Thymus (tissue), 11 donors: ENCODE data around the gene PTGR2. TPM values are rescaled to one million over a fixed set of nuclear protein-coding genes. Genes with fewer than 3 reads are reported as not detected.
"Not testable (repeated sequence)": the region's sequence is repeated elsewhere in the genome, so short reads cannot be mapped to it uniquely, and the experiment has no call there.

Experiments used
- DNase-seq, 9 donors: peaks; one replicate each; pipeline ENCODE4 v3.0.0-alpha.2; 2013; ENCODE audit warnings: low spot score in 9 of 9, low read depth in 6 of 9, missing footprints in 1 of 9
- H3K27ac ChIP-seq, 2 donors: one replicate each; pipeline ENCODE4 v1.5.1; 2013; ENCODE audit warnings: control low read depth in 1 of 2, low read depth in 1 of 2, low read length in 1 of 2, mild to moderate bottlenecking in 1 of 2, moderate library complexity in 1 of 2
- H3K27me3 ChIP-seq, 2 donors: one replicate each; pipeline ENCODE4 v1.5.1; 2013; ENCODE audit warnings: low read length in 1 of 2; ENCODE audit not compliant: control insufficient read depth in 2 of 2, insufficient read depth in 1 of 2
- H3K36me3 ChIP-seq, 2 donors: one replicate each; pipeline ENCODE4 v1.5.1; 2013; ENCODE audit warnings: low read length in 1 of 2, mild to moderate bottlenecking in 1 of 2, moderate library complexity in 1 of 2; ENCODE audit not compliant: control insufficient read depth in 2 of 2, insufficient read depth in 2 of 2
- H3K4me1 ChIP-seq, 2 donors: one replicate each; pipeline ENCODE4 v1.5.1; 2013; ENCODE audit warnings: low read length in 2 of 2; ENCODE audit not compliant: control insufficient read depth in 2 of 2, insufficient read depth in 2 of 2
- H3K4me3 ChIP-seq, 2 donors: one replicate each; pipeline ENCODE4 v1.5.1; 2013; ENCODE audit warnings: low read length in 2 of 2, control low read depth in 1 of 2, mild to moderate bottlenecking in 1 of 2
- H3K9me3 ChIP-seq, 2 donors: one replicate each; pipeline ENCODE4 v1.5.1; 2013; ENCODE audit warnings: low read length in 1 of 2, mild to moderate bottlenecking in 1 of 2; ENCODE audit not compliant: control insufficient read depth in 2 of 2, insufficient read depth in 1 of 2
- WGBS: extraction: QIAGEN DNeasy Blood & Tissue Kit; methylation state at CpG from one replicate; pipeline ENCODE4 v1.1.7; 2013; 5-methylcytosine and 5-hydroxymethylcytosine counted together
- polyA plus RNA-seq: library from polyadenylated mRNA; stranded (reverse); fragments of 200-250 nt; gene quantifications from one replicate; pipeline ENCODE4 v1.2.3, GENCODE V29; 2013
- total RNA-seq: library from RNA; stranded (reverse); fragments of 120-200 nt; gene quantifications from one replicate; pipeline ENCODE4 v1.2.4, GENCODE V29; 2013
- donor health status: healthy.

Gene PTGR2
- total and polyA plus RNA-seq, 2 donors = 4.9 to 7.9 TPM

GRCh38 chr14:73913256-73913655 lies 61.6 kb downstream of the PTGR2 start:
- Histone ChIP-seq H3K4me3 (no peak overlapping the region), H3K4me1 (no peaks in the 10 kb centered on the region), H3K9me3 (no peaks in the 10 kb centered on the region), H3K36me3 (peaks cover 54 to 60% of the 10 kb centered on the region in 2 donors), H3K27ac (no peak overlapping the region), H3K27me3 (no peaks in the 10 kb centered on the region)
- no peak for DNase-seq
- 97% methylated on average over 3 of the region's 3 CpGs for WGBS

- no peaks in the 10 kb centered on the region for H3K4me1 ChIP-seq
- H3K36me3 ChIP-seq = peaks cover 47 to 55% of the 10 kb centered on the region in 2 donors
- H3K27ac ChIP-seq = no peak overlapping the region
- no peak overlapping the region for H3K4me3 ChIP-seq
- H3K9me3 ChIP-seq = no peaks in the 10 kb centered on the region
- WGBS = 96% methylated on average over 6 of the region's 6 CpGs
- no peak for DNase-seq
- H3K27me3 ChIP-seq = no peaks in the 10 kb centered on the region
Measured at GRCh38 chr14:73916324-73916723, 64.7 kb downstream of the PTGR2 start.

GRCh38 chr14:73919457-73919856 lies 67.8 kb downstream of the PTGR2 start:
- H3K4me1 ChIP-seq, H3K27me3 ChIP-seq, H3K9me3 ChIP-seq, DNase-seq, H3K4me3 ChIP-seq, H3K27ac ChIP-seq: not testable (repeated sequence)
- peaks cover 49 to 63% of the 10 kb centered on the region in 2 donors for H3K36me3 ChIP-seq
- 100% methylated on average over 2 of the region's 2 CpGs for WGBS

GRCh38 chr14:73924337-73924736 lies 72.7 kb downstream of the PTGR2 start:
- H3K27ac ChIP-seq = no peak overlapping the region
- no peaks in the 10 kb centered on the region for H3K27me3 ChIP-seq
- no peaks in the 10 kb centered on the region for H3K9me3 ChIP-seq
- 88% methylated on average over 5 of the region's 5 CpGs for WGBS
- H3K4me3 ChIP-seq = no peak overlapping the region
- no peak for DNase-seq
- H3K4me1 ChIP-seq = no peaks in the 10 kb centered on the region
- peaks cover 49 to 89% of the 10 kb centered on the region in 2 donors for H3K36me3 ChIP-seq

Other genes with a start within 250 kb of the PTGR2 start
- gene ACOT6, start 239.3 kb upstream of the PTGR2 start, total RNA-seq = not detected
- 0.05 TPM for gene ACOT6, start 239.3 kb upstream of the PTGR2 start, polyA plus RNA-seq
- gene DNAL1, start 206.8 kb upstream of the PTGR2 start, total RNA-seq = 6.0 TPM
- gene DNAL1, start 206.8 kb upstream of the PTGR2 start, polyA plus RNA-seq = 4.1 TPM
- gene PNMA1, start 137.4 kb upstream of the PTGR2 start, total RNA-seq = 5.0 TPM
- gene PNMA1, start 137.4 kb upstream of the PTGR2 start, polyA plus RNA-seq = 31.2 TPM
- 45.0 TPM for gene ZNF410, start 35.0 kb downstream of the PTGR2 start, total RNA-seq
- 53.4 TPM for gene ZNF410, start 35.0 kb downstream of the PTGR2 start, polyA plus RNA-seq
- 1.7 TPM for gene FAM161B, start 98.3 kb downstream of the PTGR2 start, total RNA-seq
- gene FAM161B, start 98.3 kb downstream of the PTGR2 start, polyA plus RNA-seq = 4.1 TPM
- 13.3 TPM for gene COQ6, start 98.5 kb downstream of the PTGR2 start, total RNA-seq
- 19.5 TPM for gene COQ6, start 98.5 kb downstream of the PTGR2 start, polyA plus RNA-seq
- gene ENTPD5, start 167.5 kb downstream of the PTGR2 start, total RNA-seq = 3.5 TPM
- gene ENTPD5, start 167.5 kb downstream of the PTGR2 start, polyA plus RNA-seq = 6.2 TPM
- 4.2 TPM for gene BBOF1, start 167.5 kb downstream of the PTGR2 start, total RNA-seq
- gene BBOF1, start 167.5 kb downstream of the PTGR2 start, polyA plus RNA-seq = 5.1 TPM
- gene ALDH6A1, start 232.6 kb downstream of the PTGR2 start, total RNA-seq = 8.6 TPM
- gene ALDH6A1, start 232.6 kb downstream of the PTGR2 start, polyA plus RNA-seq = 9.2 TPM
- 11.6 TPM for gene LIN52, start 233.1 kb downstream of the PTGR2 start, total RNA-seq
- 8.9 TPM for gene LIN52, start 233.1 kb downstream of the PTGR2 start, polyA plus RNA-seq